CD4-positive, alpha-beta memory T cell (primary cell): ENCODE measurements around the gene ORM1. TPM values are rescaled to one million over a fixed set of nuclear protein-coding genes. Genes with fewer than 3 reads are reported as not detected.

ENCODE experiments used
- CTCF ChIA-PET: fragments of 350-600 bp; sonication (Branson Sonifier 250); formaldehyde crosslinking; loops from one replicate; lab custom pipeline; 2021; ENCODE audit warnings: inconsistent platforms; ENCODE audit not compliant: partially characterized antibody; lab: Charles Lee
- POLR2A ChIA-PET: fragments of 350-600 bp; sonication (Branson Sonifier 250); formaldehyde crosslinking; loops from one replicate; lab custom pipeline; 2021; ENCODE audit not compliant: partially characterized antibody; lab: Charles Lee
- DNase-seq, 5 donors: peaks; one replicate each; pipeline versions ENCODE4 v3.0.0 to v3.0.0-alpha.2; 2020 to 2022; ENCODE audit warnings: mixed read lengths in 1 of 5
- H3K27ac ChIP-seq: one replicate; pipeline ENCODE4 v1.7.0; 2013; ENCODE audit warnings: low read depth, low read length
- H3K27me3 ChIP-seq: 2 replicates; pipeline ENCODE4 v1.7.0; 2013; ENCODE audit warnings: mild to moderate bottlenecking, low read length, moderate library complexity; ENCODE audit not compliant: insufficient read depth
- H3K36me3 ChIP-seq: 2 replicates; pipeline ENCODE4 v1.7.0; 2013; ENCODE audit warnings: mild to moderate bottlenecking, low read length, moderate library complexity; ENCODE audit not compliant: insufficient read depth
- H3K4me1 ChIP-seq: 2 replicates; pipeline ENCODE4 v1.7.0; 2013; ENCODE audit warnings: mild to moderate bottlenecking, low read length, moderate library complexity; ENCODE audit not compliant: insufficient read depth
- H3K4me3 ChIP-seq, 2 donors: one replicate each; pipeline ENCODE4 v1.7.0; 2013; ENCODE audit warnings: low read length in 2 of 2, mild to moderate bottlenecking in 1 of 2
- H3K9me3 ChIP-seq, 2 donors: one replicate each; pipeline ENCODE4 v1.7.0; 2013; ENCODE audit warnings: low read length in 2 of 2, control low read depth in 1 of 2; ENCODE audit not compliant: control insufficient read depth in 1 of 2
- H3K27ac Mint-ChIP-seq, 7 donors: one replicate each; pipeline ENCODE4 v1.8.0; 2020 to 2021; ENCODE audit warnings: mixed read lengths in 7 of 7, mild to moderate bottlenecking in 6 of 7, inconsistent platforms in 3 of 7, moderate library complexity in 3 of 7
- H3K27me3 Mint-ChIP-seq, 2 donors: one replicate each; pipeline ENCODE4 v1.8.0; 2020 to 2021; ENCODE audit warnings: mixed read lengths in 2 of 2
- H3K36me3 Mint-ChIP-seq, 2 donors: one replicate each; pipeline ENCODE4 v1.8.0; 2020 to 2021; ENCODE audit warnings: mixed read lengths in 2 of 2, inconsistent platforms in 1 of 2, mild to moderate bottlenecking in 1 of 2
- H3K4me1 Mint-ChIP-seq, 4 donors: one replicate each; pipeline ENCODE4 v1.8.0; 2020 to 2021; ENCODE audit warnings: mixed read lengths in 4 of 4, mild to moderate bottlenecking in 1 of 4
- H3K4me3 Mint-ChIP-seq, 8 donors: one replicate each; pipeline ENCODE4 v1.8.0; 2020 to 2021; ENCODE audit warnings: mixed read lengths in 8 of 8, mild to moderate bottlenecking in 7 of 8, moderate library complexity in 6 of 8, inconsistent platforms in 3 of 8
- H3K9me3 Mint-ChIP-seq, 8 donors: one replicate each; pipeline ENCODE4 v1.8.0; 2020 to 2021; ENCODE audit warnings: mixed read lengths in 8 of 8, mild to moderate bottlenecking in 5 of 8, inconsistent platforms in 3 of 8, moderate library complexity in 1 of 8
- intact Hi-C: fragments of 100-400 bp; cut with micrococcal nuclease; formaldehyde crosslinking; loops from one replicate; pipeline ENCODE4 v1.15.1; 2023
- polyA plus RNA-seq, 2 donors: library from polyadenylated mRNA; unstranded; fragments of 300-500 nt; fragmentation: Illumina TruSeq; gene quantifications; one replicate each; pipeline ENCODE4 v1.2.3, GENCODE V29; 2021
- total RNA-seq, 2 experiments: library from RNA; stranded (reverse); gene quantifications; one replicate each; pipeline ENCODE4 v1.2.3, GENCODE V29; 2021

ORM1 gene
- total and polyA plus RNA-seq, 4 experiments from 2014 or later: not detected

DNA sequence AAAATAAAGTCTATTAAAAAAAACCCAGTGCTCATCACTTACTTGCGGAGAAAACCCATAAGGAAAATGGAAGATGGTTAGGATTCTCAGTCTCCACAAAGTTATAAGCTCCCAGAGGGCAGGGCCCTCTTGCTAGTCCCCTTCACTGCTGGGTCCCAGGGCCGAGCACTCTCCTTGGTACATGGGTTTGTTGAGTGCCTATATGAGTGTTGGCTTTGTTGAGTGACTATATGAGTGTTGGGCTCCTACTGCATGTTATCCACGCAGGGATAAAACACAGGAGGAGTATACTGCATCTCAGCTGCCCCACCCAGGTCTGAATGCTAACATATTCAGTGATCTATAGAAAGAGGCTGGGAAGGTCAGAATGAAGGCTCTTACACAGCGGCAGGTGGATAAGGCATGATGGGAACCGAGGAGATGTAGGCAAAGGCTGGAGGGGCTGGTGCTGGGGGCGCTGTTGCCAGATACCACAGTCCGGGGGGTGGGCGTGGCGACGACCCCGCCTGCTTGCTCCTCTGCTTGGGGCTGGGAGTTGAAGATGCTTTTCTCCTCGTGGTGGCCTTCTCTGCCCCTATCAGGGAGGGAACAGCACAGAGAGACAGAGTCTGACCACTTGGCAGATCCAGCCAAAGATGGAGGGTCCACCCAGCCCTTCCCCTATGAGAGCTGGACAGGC, 18.4 kb downstream of the ORM1 start:
- no peak overlapping the region for H3K4me3 Mint-ChIP-seq
- intact Hi-C loops: loop anchor here (10.0 kb wide), 1 partner anchor 254 kb away; no protein-coding TSS in a partner anchor

DNA sequence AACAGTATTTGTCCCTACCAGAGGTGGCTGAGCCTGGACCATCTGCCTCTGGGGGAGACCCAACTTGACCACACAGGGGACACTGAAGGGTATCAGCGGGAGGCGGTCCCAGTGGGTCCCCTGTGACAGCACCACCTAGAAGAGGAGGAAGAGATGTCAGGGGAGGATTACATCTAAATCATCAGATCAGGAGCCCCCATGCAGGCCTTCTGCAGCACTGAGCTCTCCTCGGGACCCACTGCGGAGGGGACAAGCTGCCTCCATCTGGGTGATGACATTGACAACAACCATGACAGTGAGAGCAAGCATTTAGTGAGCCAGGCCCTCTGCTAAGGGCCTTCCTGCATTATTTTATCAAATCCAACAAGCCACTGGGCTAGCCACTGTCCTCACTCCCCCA, 19.1 kb downstream of the ORM1 start:
- peaks cover 84 to 94% of the 10 kb centered on the region in 2 donors for H3K36me3 Mint-ChIP-seq
- POLR2A ChIA-PET: interaction anchor here (0.8 to 37.6 kb wide), 3 partner anchors 11 to 250 kb away, joined by 3 to 1614 read pairs (median 4); partner anchors contain the start of gene AKNA

More for the DNA sequence above, 18.4 kb downstream of the ORM1 start:
- Histone ChIP-seq H3K4me1 (no peaks in the 10 kb centered on the region), H3K4me3 (no peak overlapping the region), H3K9me3 (no peaks in the 10 kb centered on the region), H3K27ac (no peak overlapping the region), H3K27me3 (no peaks in the 10 kb centered on the region), H3K36me3 (peaks cover 92% of the 10 kb centered on the region)
- POLR2A ChIA-PET: interaction anchor here (1.1 to 37.6 kb wide), 5 partner anchors 13 to 250 kb away, joined by 4 to 1614 read pairs (median 6); partner anchors contain the start of gene AKNA
- no peaks in the 10 kb centered on the region for H3K27me3 Mint-ChIP-seq
- peaks cover 9 to 31% (median 14%) of the 10 kb centered on the region in 4 donors for H3K4me1 Mint-ChIP-seq
- no peaks in the 10 kb centered on the region for H3K9me3 Mint-ChIP-seq
- no peak for DNase-seq
- peaks cover 84 to 94% of the 10 kb centered on the region in 2 donors for H3K36me3 Mint-ChIP-seq
- CTCF ChIA-PET: interaction anchor here (0.7 to 6.9 kb wide), 6 partner anchors 37 to 66 kb away, joined by 3 to 55 read pairs (median 9); partner anchors contain the start of gene AKNA
- H3K27ac Mint-ChIP-seq: peak overlapping the region in 5 of 7 donors; percentile 10 to 59 (median 19)

GRCh38 chr9:114342755-114343440, 20.0 kb downstream of the ORM1 start:
- no peak for DNase-seq
- Mint-ChIP-seq H3K4me1 (peaks cover 11 to 31% (median 16%) of the 10 kb centered on the region in 4 donors), H3K27ac (peak overlapping the region; percentile 43 to 77 (median 62)), H3K27me3 (no peaks in the 10 kb centered on the region), H3K4me3 (no peak overlapping the region), H3K9me3 (no peaks in the 10 kb centered on the region), H3K36me3 (peaks cover 82 to 92% of the 10 kb centered on the region in 2 donors)
- no peak overlapping the region for H3K4me3 ChIP-seq
- no peaks in the 10 kb centered on the region for H3K27me3 ChIP-seq
- H3K4me1 ChIP-seq: no peaks in the 10 kb centered on the region
- H3K36me3 ChIP-seq: peaks cover 93% of the 10 kb centered on the region
- no peaks in the 10 kb centered on the region for H3K9me3 ChIP-seq
- ChIA-PET CTCF (no interaction called here), POLR2A (interaction anchor here (0.8 to 37.6 kb wide), 3 partner anchors 13 to 50 kb away, joined by 3 to 1614 read pairs (median 19); partner anchors contain the start of gene AKNA)
- no peak overlapping the region for H3K27ac ChIP-seq
- intact Hi-C loops: loop anchor here (10.0 kb wide), 1 partner anchor 252 kb away; no protein-coding TSS in a partner anchor

More for the DNA sequence above, 19.1 kb downstream of the ORM1 start:
- H3K4me3 Mint-ChIP-seq: no peak overlapping the region
- no peaks in the 10 kb centered on the region for H3K9me3 ChIP-seq
- H3K27ac Mint-ChIP-seq: peak overlapping the region in 3 of 7 donors; percentile 59 to 81 (median 60)
- intact Hi-C loops: loop anchor here (10.0 kb wide), 1 partner anchor 253 kb away; no protein-coding TSS in a partner anchor
- H3K9me3 Mint-ChIP-seq: no peaks in the 10 kb centered on the region
- peaks cover 9 to 31% (median 15%) of the 10 kb centered on the region in 4 donors for H3K4me1 Mint-ChIP-seq
- H3K27me3 Mint-ChIP-seq: no peaks in the 10 kb centered on the region
- H3K4me1 ChIP-seq: no peaks in the 10 kb centered on the region
- H3K27me3 ChIP-seq: no peaks in the 10 kb centered on the region
- DNase-seq: no peak
- CTCF ChIA-PET: interaction anchor here (0.7 to 6.9 kb wide), 4 partner anchors 20 to 65 kb away, joined by 3 to 55 read pairs (median 8); no protein-coding TSS in a partner anchor
- no peak overlapping the region for H3K4me3 ChIP-seq
- no peak overlapping the region for H3K27ac ChIP-seq
- peaks cover 95% of the 10 kb centered on the region for H3K36me3 ChIP-seq

DNA sequence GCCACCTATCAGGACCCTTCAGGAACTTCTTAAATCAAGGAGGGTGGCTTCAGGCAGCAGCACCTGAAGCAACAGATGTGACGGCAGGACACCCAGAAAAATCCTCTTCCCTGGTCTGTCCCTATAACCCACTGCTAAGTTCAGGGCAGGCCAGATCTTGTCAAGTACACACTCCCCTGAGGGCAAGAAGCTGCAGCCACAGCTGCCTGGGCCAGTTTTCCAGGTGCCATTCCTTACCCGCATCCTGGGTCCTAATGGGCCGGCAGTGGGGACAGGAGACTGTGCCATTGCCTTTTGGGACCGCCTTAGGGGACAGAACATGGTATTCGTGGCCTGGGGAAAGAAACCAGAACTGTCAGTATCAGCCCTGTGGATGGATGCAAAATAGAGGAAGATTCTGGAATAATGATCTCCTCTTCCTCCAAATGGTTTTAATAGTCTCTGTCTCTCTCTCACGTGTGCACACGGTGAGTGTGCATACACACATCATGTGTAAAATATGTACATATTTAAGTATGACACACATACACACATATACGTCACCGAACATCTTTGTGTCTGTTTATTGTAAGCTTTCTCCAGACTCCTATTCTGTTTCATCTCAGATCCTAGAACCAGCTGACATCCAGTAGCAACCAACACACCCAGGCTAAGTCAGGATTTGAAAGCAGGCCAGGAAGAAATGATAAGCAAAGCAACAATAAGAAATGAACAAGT, 20.7 kb downstream of the ORM1 start:
- POLR2A ChIA-PET: interaction anchor here (0.8 to 37.6 kb wide), 6 partner anchors 9 to 50 kb away, joined by 3 to 1614 read pairs (median 12); partner anchors contain the start of gene AKNA
- intact Hi-C loops: loop anchor here (10.0 kb wide), 1 partner anchor 251 kb away; no protein-coding TSS in a partner anchor
- no peak for DNase-seq

GRCh38 chr9:114344188-114344566, 21.3 kb downstream of the ORM1 start:
- Histone ChIP-seq H3K9me3 (no peaks in the 10 kb centered on the region), H3K27me3 (no peaks in the 10 kb centered on the region), H3K27ac (no peak overlapping the region), H3K4me1 (peaks cover 8% of the 10 kb centered on the region), H3K4me3 (no peak overlapping the region), H3K36me3 (peaks cover 93% of the 10 kb centered on the region)
- no peak for DNase-seq
- Mint-ChIP-seq H3K36me3 (peaks cover 86 to 92% of the 10 kb centered on the region in 2 donors), H3K27ac (peak overlapping the region in 6 of 7 donors; percentile 1 to 77 (median 62)), H3K9me3 (no peaks in the 10 kb centered on the region), H3K27me3 (no peaks in the 10 kb centered on the region), H3K4me3 (no peak overlapping the region), H3K4me1 (peaks cover 11 to 39% (median 22%) of the 10 kb centered on the region in 4 donors)
- POLR2A ChIA-PET: interaction anchor here (0.9 to 37.6 kb wide), 6 partner anchors 9 to 49 kb away, joined by 3 to 1614 read pairs (median 12); partner anchors contain the start of gene AKNA
- CTCF ChIA-PET: interaction anchor here (1.0 to 1.4 kb wide), 2 partner anchors 10 to 21 kb away, joined by 3 read pairs; no protein-coding TSS in a partner anchor
- intact Hi-C loops: loop anchor here (10.0 kb wide), 1 partner anchor 251 kb away; no protein-coding TSS in a partner anchor

More for the DNA sequence above, 20.7 kb downstream of the ORM1 start:
- Histone ChIP-seq H3K27me3 (no peaks in the 10 kb centered on the region), H3K4me3 (no peak overlapping the region), H3K27ac (no peak overlapping the region), H3K36me3 (peaks cover 93% of the 10 kb centered on the region), H3K9me3 (no peaks in the 10 kb centered on the region), H3K4me1 (peaks cover 3% of the 10 kb centered on the region)
- Mint-ChIP-seq H3K36me3 (peaks cover 86 to 92% of the 10 kb centered on the region in 2 donors), H3K4me1 (peaks cover 9 to 39% (median 19%) of the 10 kb centered on the region in 4 donors), H3K27me3 (no peaks in the 10 kb centered on the region), H3K9me3 (no peaks in the 10 kb centered on the region), H3K27ac (peak overlapping the region; percentile 15 to 77 (median 69)), H3K4me3 (no peak overlapping the region)
- CTCF ChIA-PET: interaction anchor here (1.4 kb wide), 1 partner anchor 10 kb away, joined by 3 read pairs; no protein-coding TSS in a partner anchor

DNA sequence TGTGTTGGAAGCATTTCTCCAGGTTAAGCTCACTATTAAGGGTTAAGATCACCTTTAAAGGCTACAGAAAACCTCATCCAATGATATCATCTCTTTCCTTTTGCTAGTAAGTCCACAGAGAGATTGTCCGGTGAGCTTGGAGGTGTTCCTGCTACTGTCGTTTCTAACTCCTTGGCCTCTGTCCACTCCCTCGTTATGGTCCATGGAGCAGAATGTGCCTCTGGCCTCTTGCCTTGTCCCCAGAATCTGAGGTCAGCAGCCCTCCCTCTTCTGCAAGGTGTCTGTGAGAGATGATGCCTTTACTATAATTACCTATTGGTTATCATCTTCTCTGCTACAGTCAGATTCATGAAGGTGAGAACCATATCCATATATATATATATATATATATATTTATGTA, 21.8 kb downstream of the ORM1 start:
- Histone ChIP-seq H3K27me3 (no peaks in the 10 kb centered on the region), H3K4me3 (no peak overlapping the region), H3K27ac (no peak overlapping the region), H3K9me3 (no peaks in the 10 kb centered on the region), H3K36me3 (peaks cover 93% of the 10 kb centered on the region), H3K4me1 (peaks cover 13% of the 10 kb centered on the region)
- ChIA-PET POLR2A (interaction anchor here (0.9 to 37.6 kb wide), 7 partner anchors 8 to 49 kb away, joined by 3 to 1614 read pairs (median 18); partner anchors contain the start of gene AKNA), CTCF (interaction anchor here (1.0 to 1.4 kb wide), 2 partner anchors 9 to 20 kb away, joined by 3 read pairs; no protein-coding TSS in a partner anchor)
- intact Hi-C loops: loop anchor here (10.0 kb wide), 1 partner anchor 250 kb away; no protein-coding TSS in a partner anchor
- Mint-ChIP-seq H3K36me3 (peaks cover 86 to 92% of the 10 kb centered on the region in 2 donors), H3K27ac (peak overlapping the region in 5 of 7 donors; percentile 32 to 80 (median 69)), H3K9me3 (no peaks in the 10 kb centered on the region), H3K4me3 (no peak overlapping the region), H3K27me3 (no peaks in the 10 kb centered on the region), H3K4me1 (peaks cover 15 to 39% (median 27%) of the 10 kb centered on the region in 4 donors)
- DNase-seq: no peak
